PC-3 (cell line): ENCODE results near the gene SEPTIN10. TPM values are rescaled to one million over a fixed set of nuclear protein-coding genes. Genes with fewer than 3 reads are reported as not detected.

Source experiments
- ATAC-seq: fragments of 200-7000 bp; cut with Tn5 transposase; 2 replicates; pipeline ENCODE4 v1.9.1; 2020; ENCODE audit warnings: mild to moderate bottlenecking, moderate library complexity
- BruUV-seq: library from RNA; stranded (reverse); fragments of 400-500 nt; replicated peaks from 2 replicates; lab custom pipeline; 2021; lab: Mats Ljungman, UMichigan
- CTCF ChIA-PET: fragments of 300-600 bp; sonication (Branson Sonifier 250); formaldehyde crosslinking; loops from one replicate; lab custom pipeline; 2022; ENCODE audit warnings: antibody characterized with exemption; lab: Charles Lee
- POLR2A ChIA-PET: fragments of 300-600 bp; sonication (Branson Sonifier 250); formaldehyde crosslinking; loops from one replicate; lab custom pipeline; 2022; ENCODE audit warnings: antibody characterized with exemption; ENCODE audit not compliant: unreplicated experiment; lab: Charles Lee
- DNase-seq: peaks from one replicate; pipeline ENCODE4 v3.0.0-alpha.2; 2015
- H2AFZ ChIP-seq: fragments of 300-600 bp; sonication (generic); 2 replicates; pipeline ENCODE4 v1.6.0; 2016; ENCODE audit warnings: antibody characterized with exemption, low read length
- H3F3A ChIP-seq: fragments of 300-600 bp; sonication (generic); one replicate; pipeline ENCODE4 v1.6.0; 2017; ENCODE audit warnings: antibody characterized with exemption, low read length, control low read depth, mild to moderate bottlenecking; ENCODE audit not compliant: unreplicated experiment
- H3K27ac ChIP-seq: fragments of 300-600 bp; sonication (generic); 2 replicates; pipeline ENCODE4 v1.5.1; 2016; ENCODE audit warnings: mild to moderate bottlenecking, low read length
- H3K27me3 ChIP-seq: fragments of 300-600 bp; sonication (generic); 2 replicates; pipeline ENCODE4 v1.6.1; 2016; ENCODE audit warnings: low read length, mixed read lengths
- H3K36me3 ChIP-seq: fragments of 300-600 bp; sonication (generic); 2 replicates; pipeline ENCODE4 v1.6.1; 2016; ENCODE audit warnings: low read depth, mixed run types, low read length, mixed read lengths
- H3K4me1 ChIP-seq: fragments of 300-600 bp; sonication (generic); 2 replicates; pipeline ENCODE4 v1.5.1; 2016; ENCODE audit warnings: low read length; ENCODE audit not compliant: insufficient read depth
- H3K4me2 ChIP-seq: fragments of 300-600 bp; sonication (generic); 2 replicates; pipeline ENCODE4 v1.6.0; 2016; ENCODE audit warnings: low read length
- H3K4me3 ChIP-seq: fragments of 300-600 bp; sonication (generic); 2 replicates; pipeline ENCODE4 v1.5.1; 2016; ENCODE audit warnings: mild to moderate bottlenecking, low read length, mixed read lengths
- H3K79me2 ChIP-seq: fragments of 300-600 bp; sonication (generic); 2 replicates; pipeline ENCODE4 v1.6.1; 2017; ENCODE audit warnings: low read length, mixed read lengths
- H3K9ac ChIP-seq: fragments of 300-600 bp; sonication (generic); 2 replicates; pipeline ENCODE4 v1.6.0; 2016; ENCODE audit warnings: mild to moderate bottlenecking, low read length
- H3K9me2 ChIP-seq: fragments of 300-600 bp; sonication (generic); replicated peaks from 2 replicates; pipeline ENCODE4 v1.6.1; 2016; ENCODE audit warnings: mixed run types, low read length, mixed read lengths
- H3K9me3 ChIP-seq: fragments of 300-600 bp; sonication (generic); 2 replicates; pipeline ENCODE4 v1.6.1; 2016; ENCODE audit warnings: low read length, mixed read lengths
- H4K20me1 ChIP-seq: fragments of 300-600 bp; sonication (generic); 2 replicates; pipeline ENCODE4 v1.6.1; 2016; ENCODE audit warnings: low read length, mixed read lengths
- CTCF ChIP-seq: fragments of 300-600 bp; sonication (generic); conservative IDR thresholded peaks from 2 replicates; pipeline ENCODE4 v1.5.1; 2017; ENCODE audit warnings: antibody characterized with exemption, low read depth, mild to moderate bottlenecking, low read length
- EZH2 ChIP-seq: fragments of 300-600 bp; sonication (generic); IDR thresholded peaks from one replicate; pipeline ENCODE4 v1.6.1; 2017; ENCODE audit warnings: antibody characterized with exemption, mild to moderate bottlenecking, low read length; ENCODE audit not compliant: unreplicated experiment
- EZH2phosphoT487 ChIP-seq: fragments of 300-600 bp; sonication (generic); IDR thresholded peaks from 2 replicates; pipeline ENCODE4 v1.6.1; 2018; ENCODE audit warnings: mild to moderate bottlenecking, antibody characterized with exemption, low read length, borderline replicate concordance
- intact Hi-C: fragments of 100-400 bp; cut with micrococcal nuclease; formaldehyde crosslinking; loops from 2 replicates; pipeline ENCODE4 v1.9.0; 2023
- total RNA-seq: library from RNA; depleted of rRNA; stranded (reverse); fragments of >200 nt; gene quantifications from 2 replicates; pipeline ENCODE4 v1.2.3, GENCODE V29; 2014

Gene SEPTIN10
- total RNA-seq, 1 experiment from 2014 or later = 36.1 TPM

- Histone ChIP-seq H3K36me3 (no peaks in the 10 kb centered on the region), H3K4me3 (no peak overlapping the region), H2AFZ (no peak overlapping the region), H3K4me2 (no peak overlapping the region), H3K27me3 (no peaks in the 10 kb centered on the region), H3K79me2 (no peaks in the 10 kb centered on the region), H3K27ac (no peak overlapping the region), H3F3A (no peaks in the 10 kb centered on the region), H3K9me3 (no peaks in the 10 kb centered on the region), H3K9me2 (no peaks in the 10 kb centered on the region), H3K4me1 (no peaks in the 10 kb centered on the region), H3K9ac (no peak overlapping the region), H4K20me1 (no peaks in the 10 kb centered on the region)
- TF ChIP-seq EZH2phosphoT487 (no peak), CTCF (no peak), EZH2 (no peak)
- BruUV-seq = no TSS peak
- DNase-seq = no peak
- ChIA-PET CTCF (no interaction called here), POLR2A (no interaction called here)
- intact Hi-C loops = no loop called here
- ATAC-seq = no peak
Observed at GRCh38 chr2:109624339-109624738, 10.6 kb upstream of the SEPTIN10 start.

- H3K9ac ChIP-seq = no peak overlapping the region
- no peaks in the 10 kb centered on the region for H3K9me3 ChIP-seq
- H3K27ac ChIP-seq = no peak overlapping the region
- H3K4me1 ChIP-seq = no peaks in the 10 kb centered on the region
- H3F3A ChIP-seq = no peaks in the 10 kb centered on the region
- no peaks in the 10 kb centered on the region for H3K27me3 ChIP-seq
- no TSS peak for BruUV-seq
- TF ChIP-seq EZH2phosphoT487 (no peak), EZH2 (no peak), CTCF (no peak)
- ChIA-PET POLR2A (no interaction called here), CTCF (no interaction called here)
- intact Hi-C loops = no loop called here
- H2AFZ ChIP-seq = no peak overlapping the region
- H3K79me2 ChIP-seq = no peaks in the 10 kb centered on the region
- no peak overlapping the region for H3K4me3 ChIP-seq
- H3K36me3 ChIP-seq = no peaks in the 10 kb centered on the region
- DNase-seq (no peak), ATAC-seq (no peak)
- no peaks in the 10 kb centered on the region for H3K9me2 ChIP-seq
- H3K4me2 ChIP-seq = no peak overlapping the region
- H4K20me1 ChIP-seq = no peaks in the 10 kb centered on the region
Observed at GRCh38 chr2:109623923-109624322, 10.2 kb upstream of the SEPTIN10 start.

GRCh38 chr2:109623297-109623696 lies 9.5 kb upstream of the SEPTIN10 start:
- H3K9me3 ChIP-seq = no peaks in the 10 kb centered on the region
- intact Hi-C loops = no loop called here
- H2AFZ ChIP-seq = no peak overlapping the region
- TF ChIP-seq EZH2phosphoT487 = no peak
- no peak for TF ChIP-seq EZH2
- TF ChIP-seq CTCF = no peak
- ChIA-PET CTCF (no interaction called here), POLR2A (no interaction called here)
- no TSS peak for BruUV-seq
- 0 out of 2 replicates have a peak, but pooled peaks cover 5% of the 10 kb centered on the region for H3K79me2 ChIP-seq
- no peaks in the 10 kb centered on the region for H3K9me2 ChIP-seq
- ATAC-seq = no peak
- no peak overlapping the region for H3K9ac ChIP-seq
- no peaks in the 10 kb centered on the region for H3F3A ChIP-seq
- no peaks in the 10 kb centered on the region for H3K36me3 ChIP-seq
- no peak overlapping the region for H3K27ac ChIP-seq
- no peaks in the 10 kb centered on the region for H3K4me1 ChIP-seq
- no peak overlapping the region for H3K4me3 ChIP-seq
- no peaks in the 10 kb centered on the region for H3K27me3 ChIP-seq
- H4K20me1 ChIP-seq = 0 out of 2 replicates have a peak, but pooled peaks cover 4% of the 10 kb centered on the region
- no peak for DNase-seq
- H3K4me2 ChIP-seq = no peak overlapping the region
